Measurements from ENCODE around the gene CXXC5. TPM values are rescaled to one million over a fixed set of nuclear protein-coding genes. Genes with fewer than 3 reads are reported as not detected.

CXXC5 gene
- total and polyA plus RNA-seq, 9 of the 15 experiments (the other 6 are each of a cell fraction or from before 2014, with no cell fraction given), result 1.9 to 123 (median 45.8) TPM

- TF ChIP-seq UBTF (IDR thresholded peaks at IDR 0.05; ENCODE audit: borderline replicate concordance in 1 of 2, low read depth in 2 of 2, low read length in 2 of 2) (peak in 1 of 2 experiments; percentile 5; a peak in 1 of 4 replicates), CHD7 (IDR thresholded peaks at IDR 0.05; ENCODE audit: low read depth, low read length) (no peak), CREM (IDR thresholded peaks at IDR 0.05; ENCODE audit: low read depth) (peak; percentile 75), ZFP1 (CRISPR knock-in tag; IDR thresholded peaks at IDR 0.05) (peak; percentile 64; the same call in 1 of the 2 replicates), ZNF586 (CRISPR knock-in tag; conservative IDR thresholded peaks at IDR 0.05) (0 out of 2 replicates have a peak, but pooled peaks have one; percentile 28), ZNF444 (CRISPR knock-in tag; IDR thresholded peaks at IDR 0.05) (no peak), ARID1B (IDR thresholded peaks at IDR 0.05) (peak; percentile 4; the same call in 1 of the 2 replicates), CAMTA2 (CRISPR knock-in tag; conservative IDR thresholded peaks at IDR 0.05) (no peak), BCLAF1 (IDR thresholded peaks at IDR 0.05; ENCODE audit: borderline replicate concordance in 1 of 2, control insufficient read depth in 1 of 2, low read depth in 2 of 2, low read length in 1 of 2) (no peak), LARP7 (IDR thresholded peaks at IDR 0.05) (no peak)
Measured at GRCh38 chr5:139638090-139638735, 9.9 kb upstream of the CXXC5 start (continued).

All from K562 (cell line).